OCI-LY1 (cell line): ENCODE data around the gene MRPS30.

Experiments
- EZH2 ChIP-seq: fragments of 200-600 bp; sonication (generic), shearing (Covaris generic); IDR thresholded peaks from 2 replicates; pipeline ENCODE4 v1.8.0; 2017; ENCODE audit warnings: borderline replicate concordance, mixed run types, mild to moderate bottlenecking, antibody characterized with exemption, low read length, moderate library complexity, mixed read lengths
- TF ChIP-seq, protein P1 (sequence below): fragments of 200-600 bp; sonication (generic), shearing (Covaris generic); IDR thresholded peaks from 2 replicates; pipeline ENCODE4 v1.5.1; 2017; ENCODE audit warnings: mild to moderate bottlenecking, antibody characterized with exemption, low read length, moderate library complexity, mixed read lengths

DNA sequence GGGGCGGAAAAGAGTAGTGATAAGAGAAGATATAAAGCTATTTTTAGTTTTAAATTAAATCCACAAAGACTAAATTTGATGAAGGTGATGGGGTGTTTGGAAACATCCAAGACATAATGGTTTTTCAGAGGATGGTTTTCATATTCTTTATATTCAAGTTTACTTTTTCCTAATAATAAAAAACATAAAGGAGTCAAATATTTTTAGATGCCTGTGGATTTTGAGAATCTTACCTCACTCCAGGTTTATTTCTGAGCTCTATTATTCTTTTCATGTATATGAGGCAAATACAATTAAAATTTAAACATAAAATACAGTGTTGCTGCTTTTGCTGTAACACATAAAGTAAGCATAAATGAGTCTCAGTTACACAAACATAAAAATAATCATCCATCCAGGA lies 22.2 kb downstream of the MRPS30 start:
- TF ChIP-seq, protein P1, sequence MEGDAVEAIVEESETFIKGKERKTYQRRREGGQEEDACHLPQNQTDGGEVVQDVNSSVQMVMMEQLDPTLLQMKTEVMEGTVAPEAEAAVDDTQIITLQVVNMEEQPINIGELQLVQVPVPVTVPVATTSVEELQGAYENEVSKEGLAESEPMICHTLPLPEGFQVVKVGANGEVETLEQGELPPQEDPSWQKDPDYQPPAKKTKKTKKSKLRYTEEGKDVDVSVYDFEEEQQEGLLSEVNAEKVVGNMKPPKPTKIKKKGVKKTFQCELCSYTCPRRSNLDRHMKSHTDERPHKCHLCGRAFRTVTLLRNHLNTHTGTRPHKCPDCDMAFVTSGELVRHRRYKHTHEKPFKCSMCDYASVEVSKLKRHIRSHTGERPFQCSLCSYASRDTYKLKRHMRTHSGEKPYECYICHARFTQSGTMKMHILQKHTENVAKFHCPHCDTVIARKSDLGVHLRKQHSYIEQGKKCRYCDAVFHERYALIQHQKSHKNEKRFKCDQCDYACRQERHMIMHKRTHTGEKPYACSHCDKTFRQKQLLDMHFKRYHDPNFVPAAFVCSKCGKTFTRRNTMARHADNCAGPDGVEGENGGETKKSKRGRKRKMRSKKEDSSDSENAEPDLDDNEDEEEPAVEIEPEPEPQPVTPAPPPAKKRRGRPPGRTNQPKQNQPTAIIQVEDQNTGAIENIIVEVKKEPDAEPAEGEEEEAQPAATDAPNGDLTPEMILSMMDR: no peak
- TF ChIP-seq EZH2: no peak
